NAMALWA (cell line): Measurements from ENCODE around the gene ARHGAP4.
A peak's percentile ranks its signal among the peaks of the same experiment; 100 is the strongest.

Source experiments
- DNase-seq: peaks from one replicate; pipeline ENCODE4 v3.0.0-alpha.2; 2015; ENCODE audit warnings: low spot score

The ARHGAP4 gene

GRCh38 chrX:153905481-153906095, 20.5 kb downstream of the ARHGAP4 start:
- DNase-seq: no peak

GRCh38 chrX:153903991-153904957, 21.8 kb downstream of the ARHGAP4 start, which contains the start of gene AVPR2:
TSS of gene AVPR2 (plus strand) at chrX:153904673. CDS start at chrX:153905146, 473 bp downstream.
- DNase-seq: peak; percentile 16

- DNase-seq: peak; percentile 30
These were observed 22.7 kb downstream of the ARHGAP4 start for GRCh38 chrX:153903238-153903980.

- DNase-seq: no peak
These were observed 23.7 kb downstream of the ARHGAP4 start for GRCh38 chrX:153902385-153902784.

- no peak for DNase-seq
These were observed 24.3 kb downstream of the ARHGAP4 start for GRCh38 chrX:153901753-153902140.

GRCh38 chrX:153900831-153901752, 25.0 kb downstream of the ARHGAP4 start:
- peak; percentile 82 for DNase-seq

GRCh38 chrX:153897899-153898298, 28.2 kb downstream of the ARHGAP4 start:
- no peak for DNase-seq

GRCh38 chrX:153889123-153889522, 36.9 kb downstream of the ARHGAP4 start:
- DNase-seq: no peak

GRCh38 chrX:153888344-153888743, 37.7 kb downstream of the ARHGAP4 start:
- no peak for DNase-seq

GRCh38 chrX:153887385-153887784, 38.7 kb downstream of the ARHGAP4 start:
- no peak for DNase-seq

GRCh38 chrX:153886915-153887314, 39.1 kb downstream of the ARHGAP4 start:
- DNase-seq: no peak

- DNase-seq: no peak
These were observed 39.8 kb downstream of the ARHGAP4 start, which contains the start of gene L1CAM for GRCh38 chrX:153885968-153886903. TSS of gene L1CAM (minus strand) at chrX:153886173. CDS start at chrX:153875836, 10,337 bp downstream.

- no peak for DNase-seq
These were observed 40.8 kb downstream of the ARHGAP4 start for GRCh38 chrX:153885208-153885787.

GRCh38 chrX:153884590-153884989, 41.5 kb downstream of the ARHGAP4 start:
- DNase-seq: no peak

GRCh38 chrX:153884136-153884535, 41.9 kb downstream of the ARHGAP4 start:
- no peak for DNase-seq

GRCh38 chrX:153883163-153883843, 42.8 kb downstream of the ARHGAP4 start:
- no peak for DNase-seq

- DNase-seq: no peak
These were observed 43.5 kb downstream of the ARHGAP4 start for GRCh38 chrX:153882557-153882956.

- DNase-seq: no peak
These were observed 44.0 kb downstream of the ARHGAP4 start for GRCh38 chrX:153882086-153882498.

GRCh38 chrX:153881281-153881680, 44.8 kb downstream of the ARHGAP4 start:
- DNase-seq: no peak
